Progenitor cell of endocrine pancreas (in vitro differentiated cells): ENCODE results near the gene URB2. TPM values are rescaled to one million over a fixed set of nuclear protein-coding genes. Genes with fewer than 3 reads are reported as not detected.
"Not testable (repeated sequence)": the region's sequence is repeated elsewhere in the genome, so short reads cannot be mapped to it uniquely, and the experiment has no call there.

Source experiments
- DNase-seq: peaks from one replicate; pipeline ENCODE4 v3.0.0; 2021; ENCODE audit warnings: low spot score; ENCODE audit not compliant: unreplicated experiment
- H3K27ac Mint-ChIP-seq: 2 replicates; pipeline ENCODE4 v1.8.0; 2021; ENCODE audit warnings: mild to moderate bottlenecking, moderate library complexity, mixed read lengths
- H3K27me3 Mint-ChIP-seq: 2 replicates; pipeline ENCODE4 v1.8.0; 2021; ENCODE audit warnings: mixed read lengths
- H3K36me3 Mint-ChIP-seq: 2 replicates; pipeline ENCODE4 v1.8.0; 2022; ENCODE audit warnings: mixed read lengths; ENCODE audit not compliant: insufficient read depth
- H3K4me1 Mint-ChIP-seq: 2 replicates; pipeline ENCODE4 v1.8.0; 2021; ENCODE audit warnings: low read depth, mixed read lengths
- H3K4me3 Mint-ChIP-seq: 2 replicates; pipeline ENCODE4 v1.8.0; 2021; ENCODE audit warnings: low read depth, mild to moderate bottlenecking, moderate library complexity, mixed read lengths
- H3K9me3 Mint-ChIP-seq: 2 replicates; pipeline ENCODE4 v1.8.0; 2021; ENCODE audit warnings: low read depth, mixed read lengths
- CTCF ChIP-seq: fragments of 200-600 bp; sonication (generic); IDR thresholded peaks from one replicate; pipeline ENCODE4 v1.5.0; 2021; ENCODE audit warnings: antibody characterized with exemption, mild to moderate bottlenecking; ENCODE audit not compliant: unreplicated experiment
- total RNA-seq: library from RNA; stranded (reverse); gene quantifications from 2 replicates; pipeline ENCODE4 v1.2.1, GENCODE V29; 2021

URB2 gene
- total RNA-seq, 1 donor from 2014 or later, result 16.2 TPM

GRCh38 chr1:229594227-229595008, 31.6 kb upstream of the URB2 start:
- no peak for DNase-seq
- no peaks in the 10 kb centered on the region for H3K4me1 Mint-ChIP-seq
- H3K9me3 Mint-ChIP-seq, result no peaks in the 10 kb centered on the region
- peak overlapping the region; percentile 17 for H3K27ac Mint-ChIP-seq
- H3K4me3 Mint-ChIP-seq, result no peak overlapping the region
- H3K27me3 Mint-ChIP-seq, result no peaks in the 10 kb centered on the region
- no peak for TF ChIP-seq CTCF
- H3K36me3 Mint-ChIP-seq, result peaks cover 4% of the 10 kb centered on the region

- H3K9me3 Mint-ChIP-seq, H3K4me3 Mint-ChIP-seq, H3K36me3 Mint-ChIP-seq, DNase-seq, H3K27me3 Mint-ChIP-seq, H3K4me1 Mint-ChIP-seq, H3K27ac Mint-ChIP-seq: not testable (repeated sequence)
These were observed 30.2 kb upstream of the URB2 start for GRCh38 chr1:229595876-229596275.

- Mint-ChIP-seq H3K27me3 (no peaks in the 10 kb centered on the region), H3K4me3 (no peak overlapping the region), H3K9me3 (no peaks in the 10 kb centered on the region), H3K36me3 (peaks cover 9% of the 10 kb centered on the region), H3K4me1 (no peaks in the 10 kb centered on the region), H3K27ac (no peak overlapping the region)
- DNase-seq, result no peak
- no peak for TF ChIP-seq CTCF
These were observed 28.9 kb upstream of the URB2 start for GRCh38 chr1:229596925-229597699.

DNA sequence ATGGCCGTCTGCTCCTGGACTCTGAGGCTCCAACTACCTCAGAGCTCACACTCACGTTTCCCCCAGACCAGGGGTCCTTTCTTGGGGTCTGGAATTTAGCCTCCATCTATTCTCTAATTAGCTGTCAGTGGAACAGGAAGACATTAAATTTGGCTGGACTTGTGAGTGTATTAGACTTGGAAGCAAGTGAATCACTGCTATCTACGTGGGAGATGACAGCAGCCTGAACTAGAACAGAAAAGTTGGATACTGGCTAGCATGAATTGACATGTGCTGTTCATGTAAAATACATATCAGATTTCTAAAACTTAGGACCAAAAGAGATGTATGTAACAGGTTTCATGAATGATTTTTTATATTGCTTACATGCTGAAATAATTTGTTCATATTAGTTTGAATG, 28.2 kb upstream of the URB2 start:
- Mint-ChIP-seq H3K27me3 (no peaks in the 10 kb centered on the region), H3K9me3 (no peaks in the 10 kb centered on the region), H3K27ac (peak overlapping the region; percentile 42), H3K4me1 (no peaks in the 10 kb centered on the region), H3K36me3 (peaks cover 9% of the 10 kb centered on the region), H3K4me3 (no peak overlapping the region)
- no peak for DNase-seq
- TF ChIP-seq CTCF, result no peak

GRCh38 chr1:229599218-229599954, 26.7 kb upstream of the URB2 start:
- Mint-ChIP-seq H3K36me3 (peaks cover 8% of the 10 kb centered on the region), H3K27me3 (no peaks in the 10 kb centered on the region), H3K4me1 (no peaks in the 10 kb centered on the region), H3K9me3 (no peaks in the 10 kb centered on the region), H3K27ac (no peak overlapping the region), H3K4me3 (no peak overlapping the region)
- TF ChIP-seq CTCF, result no peak
- DNase-seq, result no peak
